Naive thymus-derived CD4-positive, alpha-beta T cell (primary cell): ENCODE data around the gene ANGPT4. TPM values are rescaled to one million over a fixed set of nuclear protein-coding genes. Genes with fewer than 3 reads are reported as not detected.

ENCODE experiments used
- ATAC-seq: fragments of 150-1000 bp; cut with Tn5 transposase; 2 replicates; pipeline ENCODE4 v1.10.0; 2021; ENCODE audit warnings: mild to moderate bottlenecking, moderate library complexity
- CTCF ChIA-PET: fragments of 350-600 bp; sonication (Branson Sonifier 250); formaldehyde crosslinking; loops from one replicate; lab custom pipeline; 2021; ENCODE audit warnings: antibody characterized with exemption; lab: Charles Lee
- POLR2A ChIA-PET: fragments of 350-600 bp; sonication (Branson Sonifier 250); formaldehyde crosslinking; loops from one replicate; lab custom pipeline; 2021; ENCODE audit warnings: antibody characterized with exemption, inconsistent platforms; lab: Charles Lee
- DNase-seq, 9 donors: peaks; one replicate each; pipeline versions ENCODE4 v3.0.0 to v3.0.0-alpha.2; 2020 to 2022; ENCODE audit warnings: mixed read lengths in 1 of 9
- H3K27ac ChIP-seq: one replicate; pipeline ENCODE4 v1.7.0; 2013; ENCODE audit warnings: mild to moderate bottlenecking, low read depth, low read length, moderate library complexity
- H3K27me3 ChIP-seq, 2 donors: one replicate each; pipeline ENCODE4 v1.7.0; 2013; ENCODE audit warnings: low read length in 2 of 2, mild to moderate bottlenecking in 2 of 2, moderate library complexity in 2 of 2; ENCODE audit not compliant: control insufficient read depth in 2 of 2, insufficient read depth in 2 of 2
- H3K36me3 ChIP-seq, 3 experiments: 1 replicate in 2 of 3; 2 replicates in 1 of 3; pipeline ENCODE4 v1.7.0; 2013; ENCODE audit warnings: low read length in 3 of 3, mild to moderate bottlenecking in 3 of 3, moderate library complexity in 1 of 3; ENCODE audit not compliant: insufficient read depth in 3 of 3, control insufficient read depth in 2 of 3
- H3K4me1 ChIP-seq, 2 donors: one replicate each; pipeline ENCODE4 v1.7.0; 2013; ENCODE audit warnings: low read length in 2 of 2, mild to moderate bottlenecking in 2 of 2, moderate library complexity in 1 of 2; ENCODE audit not compliant: control insufficient read depth in 2 of 2, insufficient read depth in 2 of 2
- H3K4me3 ChIP-seq: 2 replicates; pipeline ENCODE4 v1.7.0; 2013; ENCODE audit warnings: mild to moderate bottlenecking, low read length
- H3K9me3 ChIP-seq, 3 experiments: 1 replicate in 2 of 3; 2 replicates in 1 of 3; pipeline ENCODE4 v1.7.0; 2013; ENCODE audit warnings: low read length in 3 of 3; ENCODE audit not compliant: control insufficient read depth in 2 of 3
- H3K27ac Mint-ChIP-seq, 9 donors: one replicate each; pipeline ENCODE4 v1.8.0; 2020 to 2022; ENCODE audit warnings: mixed read lengths in 9 of 9, mild to moderate bottlenecking in 8 of 9, moderate library complexity in 5 of 9, inconsistent platforms in 2 of 9
- H3K27me3 Mint-ChIP-seq, 5 donors: one replicate each; pipeline ENCODE4 v1.8.0; 2021 to 2022; ENCODE audit warnings: mixed read lengths in 5 of 5, mild to moderate bottlenecking in 1 of 5
- H3K36me3 Mint-ChIP-seq, 5 donors: one replicate each; pipeline ENCODE4 v1.8.0; 2020 to 2022; ENCODE audit warnings: mixed read lengths in 5 of 5, mild to moderate bottlenecking in 3 of 5, inconsistent platforms in 1 of 5
- H3K4me1 Mint-ChIP-seq, 7 donors: one replicate each; pipeline ENCODE4 v1.8.0; 2020 to 2022; ENCODE audit warnings: mixed read lengths in 7 of 7, mild to moderate bottlenecking in 3 of 7, inconsistent platforms in 1 of 7
- H3K4me3 Mint-ChIP-seq, 10 donors: one replicate each; pipeline ENCODE4 v1.8.0; 2020 to 2022; ENCODE audit warnings: mild to moderate bottlenecking in 10 of 10, mixed read lengths in 10 of 10, moderate library complexity in 6 of 10, inconsistent platforms in 2 of 10
- H3K9me3 Mint-ChIP-seq, 11 donors: one replicate each; pipeline ENCODE4 v1.8.0; 2020 to 2022; ENCODE audit warnings: mixed read lengths in 11 of 11, mild to moderate bottlenecking in 4 of 11, inconsistent platforms in 1 of 11, moderate library complexity in 1 of 11
- intact Hi-C, 2 donors: fragments of 100-400 bp; cut with micrococcal nuclease; formaldehyde crosslinking; loops; one replicate each; pipeline ENCODE4 v1.15.1; 2023
- polyA plus RNA-seq, 2 donors: library from polyadenylated mRNA; unstranded; fragments of 300-500 nt; fragmentation: Illumina TruSeq; gene quantifications; one replicate each; pipeline ENCODE4 v1.2.3, GENCODE V29; 2021
- total RNA-seq, 6 experiments: library from RNA in 5 of 6; stranded (reverse) in 5 of 6; gene quantifications; 1 replicate in 5 of 6; 2 replicates in 1 of 6; pipeline ENCODE4 v1.2.3 and lab custom pipeline; 2021 to 2026

Gene ANGPT4
- total and polyA plus RNA-seq, 7 experiments from 2014 or later: not detected

DNA sequence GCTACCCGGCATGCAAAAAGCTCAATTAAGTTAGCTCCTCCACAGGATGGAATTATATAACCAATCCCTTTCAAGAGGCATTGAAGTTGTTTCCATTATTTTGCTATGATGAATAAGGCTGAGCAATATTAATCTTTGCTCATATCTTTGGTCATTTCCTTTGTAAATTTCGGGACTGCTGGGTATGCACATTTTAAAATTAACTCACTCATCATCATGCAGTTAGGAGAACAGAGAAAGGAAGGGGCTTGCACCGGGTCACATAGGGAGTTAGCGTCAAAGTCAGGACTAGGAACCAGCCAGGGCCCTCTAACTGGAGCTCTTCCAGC, 83.0 kb downstream of the ANGPT4 start:
- ATAC-seq: no peak
- Histone ChIP-seq H3K27me3 (no peaks in the 10 kb centered on the region), H3K4me3 (peak overlapping the region; percentile 88), H3K9me3 (no peaks in the 10 kb centered on the region), H3K36me3 (no peaks in the 10 kb centered on the region), H3K27ac (peak overlapping the region; percentile 94), H3K4me1 (peaks cover 24 to 26% of the 10 kb centered on the region in 2 donors)
- Mint-ChIP-seq H3K27me3 (no peaks in the 10 kb centered on the region), H3K27ac (peak overlapping the region; percentile 47 to 97 (median 81)), H3K9me3 (peaks cover 0 to 2% (median 0%) of the 10 kb centered on the region in 11 donors), H3K4me1 (peaks cover 31 to 45% (median 41%) of the 10 kb centered on the region in 7 donors), H3K4me3 (peak overlapping the region; percentile 73 to 92 (median 87)), H3K36me3 (peaks cover 0 to 6% (median 3%) of the 10 kb centered on the region in 5 donors)
- POLR2A ChIA-PET: interaction anchor here (0.8 to 3.4 kb wide), 6 partner anchors 8 to 285 kb away, joined by 3 to 43 read pairs (median 8); partner anchors contain the start of gene PSMF1
- CTCF ChIA-PET: interaction anchor here (0.8 to 1.6 kb wide), 7 partner anchors 9 to 123 kb away, joined by 3 to 6 read pairs (median 3); no protein-coding TSS in a partner anchor
- intact Hi-C loops: loop anchor here (1.0 to 10.0 kb wide), 12 partner anchors 11 to 1632 kb away; partner anchors contain the start of genes PSMF1 (in 2 of the 2), CSNK2A1 (in 1 of the 2), SNPH (in 1 of the 2) and STK35 (in 1 of the 2)
- DNase-seq: no peak

DNA sequence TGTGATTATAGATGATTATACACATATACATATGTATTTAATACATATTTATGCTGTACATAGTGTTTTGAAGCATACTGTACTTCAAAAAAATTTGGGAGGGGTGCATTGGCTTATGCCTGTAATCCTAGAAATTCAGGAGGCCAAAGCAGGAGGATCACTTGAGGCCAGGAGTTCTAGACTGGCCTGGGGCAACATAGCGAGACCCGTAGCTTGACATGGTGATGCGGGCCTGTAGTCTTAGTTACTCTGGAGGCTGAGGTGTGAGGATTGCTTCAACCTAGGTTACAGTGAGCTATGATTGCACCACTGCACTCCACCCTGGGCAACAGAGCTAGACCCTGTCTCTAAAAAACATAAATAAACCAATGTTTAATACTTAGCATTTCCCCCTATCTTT, 84.2 kb downstream of the ANGPT4 start:
- CTCF ChIA-PET: interaction anchor here (1.6 kb wide), 1 partner anchor 15 kb away, joined by 6 read pairs; no protein-coding TSS in a partner anchor
- intact Hi-C loops: loop anchor here (1.0 to 10.0 kb wide), 7 partner anchors 13 to 1633 kb away; partner anchors contain the start of genes CSNK2A1 (in 1 of the 2), STK35 (in 1 of the 2) and TBC1D20 (in 1 of the 2)
- no peak for DNase-seq

DNA sequence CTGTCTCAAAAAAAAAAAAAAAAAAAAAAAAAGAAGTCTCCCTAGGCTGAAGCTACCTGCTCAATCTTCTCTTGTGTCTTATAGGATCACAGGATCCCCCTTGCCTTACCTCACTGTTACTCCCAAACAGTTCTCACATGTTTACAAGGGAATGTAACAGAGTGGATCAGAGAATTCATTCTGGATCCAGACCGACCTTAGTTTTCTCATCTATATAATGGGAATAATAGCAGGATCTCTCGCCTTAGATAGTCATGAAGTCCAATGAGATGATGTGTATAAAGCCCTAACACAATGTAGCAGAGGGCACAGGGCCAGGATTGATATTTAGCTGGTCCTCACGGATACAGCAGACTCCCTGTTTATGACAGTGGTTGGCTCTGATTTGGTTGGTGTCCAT, 84.9 kb downstream of the ANGPT4 start:
- intact Hi-C loops: loop anchor here (5.0 to 10.0 kb wide), 4 partner anchors 56 to 1634 kb away; partner anchors contain the start of genes CSNK2A1 (in 1 of the 2) and STK35 (in 1 of the 2)
- Mint-ChIP-seq H3K9me3 (peaks cover 0 to 2% (median 0%) of the 10 kb centered on the region in 11 donors), H3K4me3 (no peak overlapping the region), H3K27me3 (no peaks in the 10 kb centered on the region), H3K4me1 (peaks cover 22 to 31% (median 28%) of the 10 kb centered on the region in 7 donors), H3K36me3 (peaks cover 0 to 3% (median 0%) of the 10 kb centered on the region in 5 donors), H3K27ac (no peak overlapping the region)
- Histone ChIP-seq H3K9me3 (no peaks in the 10 kb centered on the region), H3K4me1 (peaks cover 21 to 22% of the 10 kb centered on the region in 2 donors), H3K27ac (no peak overlapping the region), H3K27me3 (no peaks in the 10 kb centered on the region), H3K4me3 (no peak overlapping the region), H3K36me3 (no peaks in the 10 kb centered on the region)
- DNase-seq (no peak), ATAC-seq (no peak)
- CTCF ChIA-PET: no interaction called here
- POLR2A ChIA-PET: interaction anchor here (1.1 to 2.5 kb wide), 3 partner anchors 9 to 47 kb away, joined by 3 to 11 read pairs (median 4); no protein-coding TSS in a partner anchor

More for the DNA sequence above, 84.2 kb downstream of the ANGPT4 start:
- Histone ChIP-seq H3K9me3 (no peaks in the 10 kb centered on the region), H3K36me3 (no peaks in the 10 kb centered on the region), H3K4me3 (no peak overlapping the region), H3K27me3 (no peaks in the 10 kb centered on the region), H3K4me1 (peaks cover 21 to 22% of the 10 kb centered on the region in 2 donors), H3K27ac (no peak overlapping the region)
- Mint-ChIP-seq H3K27ac (no peak overlapping the region), H3K4me1 (peaks cover 27 to 37% (median 35%) of the 10 kb centered on the region in 7 donors), H3K27me3 (no peaks in the 10 kb centered on the region), H3K4me3 (peak overlapping the region in 1 of 10 donors; percentile 38), H3K36me3 (peaks cover 0 to 6% (median 0%) of the 10 kb centered on the region in 5 donors), H3K9me3 (peaks cover 0 to 2% (median 0%) of the 10 kb centered on the region in 11 donors)
- no peak for ATAC-seq
- POLR2A ChIA-PET: interaction anchor here (1.1 to 3.4 kb wide), 5 partner anchors 10 to 47 kb away, joined by 3 to 43 read pairs (median 11); no protein-coding TSS in a partner anchor

DNA sequence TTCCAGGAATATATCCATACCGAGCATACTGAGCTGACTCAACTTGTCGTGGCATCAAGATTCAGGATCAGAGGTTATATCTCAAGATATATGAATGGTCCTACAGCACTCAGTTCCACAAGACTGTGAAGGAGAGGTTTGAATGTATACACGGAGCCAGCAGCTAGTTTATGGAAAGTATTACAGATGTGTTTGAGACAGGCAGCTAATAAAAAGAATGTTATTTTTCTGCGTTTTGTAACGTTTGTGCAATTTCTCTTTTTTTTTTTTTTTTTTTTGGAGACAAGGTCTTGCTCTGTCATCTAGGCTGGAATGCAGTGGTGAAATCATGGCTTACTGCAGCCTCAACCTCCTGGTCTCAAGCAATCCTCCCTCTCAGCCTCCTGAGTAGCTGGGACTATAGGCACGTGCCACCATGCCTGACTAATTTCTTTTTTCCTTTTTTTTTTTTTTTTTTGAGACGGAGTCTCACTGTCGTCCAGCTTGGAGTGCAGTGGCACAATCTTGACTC, 86.1 kb downstream of the ANGPT4 start:
- Mint-ChIP-seq H3K9me3 (no peaks in the 10 kb centered on the region), H3K4me1 (peaks cover 15 to 31% (median 17%) of the 10 kb centered on the region in 7 donors), H3K27me3 (peaks cover 0 to 3% (median 0%) of the 10 kb centered on the region in 5 donors), H3K4me3 (no peak overlapping the region), H3K36me3 (no peaks in the 10 kb centered on the region), H3K27ac (no peak overlapping the region)
- intact Hi-C loops: loop anchor here (5.0 to 10.0 kb wide), 4 partner anchors 57 to 1635 kb away; partner anchors contain the start of genes CSNK2A1 (in 1 of the 2) and STK35 (in 1 of the 2)
- POLR2A ChIA-PET: interaction anchor here (1.4 kb wide), 1 partner anchor 15 kb away, joined by 4 read pairs; no protein-coding TSS in a partner anchor
- ATAC-seq (no peak), DNase-seq (no peak)
- Histone ChIP-seq H3K4me1 (peaks cover 13 to 14% of the 10 kb centered on the region in 2 donors), H3K36me3 (no peaks in the 10 kb centered on the region), H3K27me3 (no peaks in the 10 kb centered on the region), H3K4me3 (no peak overlapping the region), H3K9me3 (no peaks in the 10 kb centered on the region), H3K27ac (no peak overlapping the region)
- CTCF ChIA-PET: no interaction called here

- H3K36me3 ChIP-seq: no peaks in the 10 kb centered on the region
- Mint-ChIP-seq H3K27me3 (peaks cover 0 to 3% (median 0%) of the 10 kb centered on the region in 5 donors), H3K4me3 (no peak overlapping the region), H3K9me3 (no peaks in the 10 kb centered on the region), H3K36me3 (no peaks in the 10 kb centered on the region), H3K4me1 (peaks cover 10 to 26% (median 12%) of the 10 kb centered on the region in 7 donors), H3K27ac (no peak overlapping the region)
- ChIA-PET CTCF (no interaction called here), POLR2A (interaction anchor here (1.4 kb wide), 1 partner anchor 16 kb away, joined by 4 read pairs; no protein-coding TSS in a partner anchor)
- no peaks in the 10 kb centered on the region for H3K27me3 ChIP-seq
- ATAC-seq (no peak), DNase-seq (no peak)
- no peaks in the 10 kb centered on the region for H3K9me3 ChIP-seq
- intact Hi-C loops: no loop called here
- no peak overlapping the region for H3K4me3 ChIP-seq
- H3K27ac ChIP-seq: no peak overlapping the region
- peaks cover 9 to 10% of the 10 kb centered on the region in 2 donors for H3K4me1 ChIP-seq
Measured at GRCh38 chr20:829551-829950, 86.6 kb downstream of the ANGPT4 start.

- Histone ChIP-seq H3K4me1 (peaks cover 4 to 5% of the 10 kb centered on the region in 2 donors), H3K27ac (no peak overlapping the region), H3K4me3 (no peak overlapping the region), H3K27me3 (no peaks in the 10 kb centered on the region), H3K9me3 (no peaks in the 10 kb centered on the region), H3K36me3 (no peaks in the 10 kb centered on the region)
- H3K4me3 Mint-ChIP-seq: no peak overlapping the region
- no peaks in the 10 kb centered on the region for H3K9me3 Mint-ChIP-seq
- CTCF ChIA-PET: no interaction called here
- DNase-seq (no peak), ATAC-seq (peak; percentile 10)
- peaks cover 0 to 3% (median 0%) of the 10 kb centered on the region in 5 donors for H3K27me3 Mint-ChIP-seq
- peaks cover 5 to 22% (median 7%) of the 10 kb centered on the region in 7 donors for H3K4me1 Mint-ChIP-seq
- intact Hi-C loops: no loop called here
- POLR2A ChIA-PET: no interaction called here
- no peak overlapping the region for H3K27ac Mint-ChIP-seq
- H3K36me3 Mint-ChIP-seq: no peaks in the 10 kb centered on the region
Measured at GRCh38 chr20:828987-829386, 87.1 kb downstream of the ANGPT4 start.
